Progenitor cell of endocrine pancreas (in vitro differentiated cells): ENCODE data around the gene DNAJC17. TPM values are rescaled to one million over a fixed set of nuclear protein-coding genes. Genes with fewer than 3 reads are reported as not detected.

ENCODE experiments used
- DNase-seq: peaks from one replicate; pipeline ENCODE4 v3.0.0; 2021; ENCODE audit warnings: low spot score; ENCODE audit not compliant: unreplicated experiment
- H3K27ac Mint-ChIP-seq: 2 replicates; pipeline ENCODE4 v1.8.0; 2021; ENCODE audit warnings: mild to moderate bottlenecking, moderate library complexity, mixed read lengths
- H3K27me3 Mint-ChIP-seq: 2 replicates; pipeline ENCODE4 v1.8.0; 2021; ENCODE audit warnings: mixed read lengths
- H3K36me3 Mint-ChIP-seq: 2 replicates; pipeline ENCODE4 v1.8.0; 2022; ENCODE audit warnings: mixed read lengths; ENCODE audit not compliant: insufficient read depth
- H3K4me1 Mint-ChIP-seq: 2 replicates; pipeline ENCODE4 v1.8.0; 2021; ENCODE audit warnings: low read depth, mixed read lengths
- H3K4me3 Mint-ChIP-seq: 2 replicates; pipeline ENCODE4 v1.8.0; 2021; ENCODE audit warnings: low read depth, mild to moderate bottlenecking, moderate library complexity, mixed read lengths
- H3K9me3 Mint-ChIP-seq: 2 replicates; pipeline ENCODE4 v1.8.0; 2021; ENCODE audit warnings: low read depth, mixed read lengths
- CTCF ChIP-seq: fragments of 200-600 bp; sonication (generic); IDR thresholded peaks from one replicate; pipeline ENCODE4 v1.5.0; 2021; ENCODE audit warnings: antibody characterized with exemption, mild to moderate bottlenecking; ENCODE audit not compliant: unreplicated experiment
- total RNA-seq: library from RNA; stranded (reverse); gene quantifications from 2 replicates; pipeline ENCODE4 v1.2.1, GENCODE V29; 2021

The DNAJC17 gene
- total RNA-seq, 1 donor from 2014 or later: 41.0 TPM

DNA sequence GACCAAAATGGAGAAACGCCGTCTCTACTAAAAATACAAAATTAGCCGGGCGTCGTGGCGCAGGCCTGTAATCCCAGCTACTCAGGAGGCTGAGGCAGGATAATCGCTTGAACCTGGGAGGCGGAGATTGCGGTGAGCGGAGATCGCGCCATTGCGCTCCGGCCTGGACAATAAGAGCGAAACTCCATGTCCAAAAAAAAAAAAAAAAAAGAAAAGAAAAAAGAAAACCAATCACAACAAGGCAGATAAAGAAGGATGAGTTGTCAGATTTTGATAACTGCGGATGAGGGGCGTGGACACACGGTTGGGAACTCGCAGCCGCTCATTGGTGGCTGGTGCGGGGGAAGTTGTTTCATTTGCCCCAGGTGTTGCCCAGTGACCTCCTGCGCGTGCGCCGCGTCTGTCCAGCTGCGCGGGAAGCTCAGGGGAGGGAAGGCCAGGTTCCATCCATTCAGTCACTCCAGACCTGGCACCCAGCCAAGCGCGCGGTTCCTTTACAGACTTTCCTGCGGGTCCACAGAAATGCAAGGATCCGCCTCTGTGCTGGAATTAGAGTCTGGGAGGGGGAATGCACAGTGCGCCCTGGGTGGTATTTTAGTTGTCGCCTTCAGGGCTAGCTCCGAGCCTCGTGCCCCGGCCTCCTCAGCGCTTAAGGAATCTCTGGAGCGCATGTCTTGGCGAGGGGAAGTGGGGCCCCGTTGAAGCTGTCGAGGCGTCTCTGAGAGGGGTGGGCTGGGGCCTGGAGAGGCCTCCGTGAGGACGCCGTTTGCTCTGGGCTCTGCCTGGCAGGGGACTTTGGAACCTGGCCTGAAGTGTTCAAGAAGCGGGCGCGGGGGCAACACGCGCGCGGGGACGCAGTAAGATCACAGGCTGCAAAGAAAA lies 44.1 kb downstream of the DNAJC17 start:
- Mint-ChIP-seq H3K27ac (peak overlapping the region; percentile 96), H3K36me3 (no peaks in the 10 kb centered on the region), H3K9me3 (no peaks in the 10 kb centered on the region), H3K4me1 (peaks cover 11% of the 10 kb centered on the region), H3K27me3 (no peaks in the 10 kb centered on the region), H3K4me3 (peak overlapping the region; percentile 79)
- no peak for DNase-seq
- no peak for TF ChIP-seq CTCF

- H3K27me3 Mint-ChIP-seq: no peaks in the 10 kb centered on the region
- TF ChIP-seq CTCF: no peak
- H3K27ac Mint-ChIP-seq: no peak overlapping the region
- no peaks in the 10 kb centered on the region for H3K9me3 Mint-ChIP-seq
- no peak overlapping the region for H3K4me3 Mint-ChIP-seq
- no peaks in the 10 kb centered on the region for H3K36me3 Mint-ChIP-seq
- no peak for DNase-seq
- H3K4me1 Mint-ChIP-seq: peaks cover 7% of the 10 kb centered on the region
Measured at GRCh38 chr15:40759961-40760360, 47.3 kb downstream of the DNAJC17 start.

DNA sequence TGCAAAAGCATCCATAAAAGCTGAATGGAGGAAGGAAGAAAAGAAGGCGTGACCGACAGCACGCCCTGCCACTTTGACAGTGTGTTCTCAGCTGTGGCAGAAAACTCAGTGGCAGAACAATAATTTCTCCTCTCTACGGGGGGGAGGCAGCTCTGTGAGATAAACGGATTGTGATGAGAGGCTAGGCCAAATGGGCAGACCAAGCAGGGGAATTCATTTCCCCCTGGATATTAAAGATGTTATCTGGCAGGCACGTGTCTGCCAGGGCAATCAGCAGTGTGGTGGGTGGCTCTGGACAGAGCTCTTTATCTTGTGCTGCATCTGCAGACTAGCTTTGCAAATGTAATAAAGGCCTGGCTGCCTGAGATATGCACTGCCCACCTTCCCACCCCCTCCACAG lies 50.3 kb downstream of the DNAJC17 start:
- no peaks in the 10 kb centered on the region for H3K27me3 Mint-ChIP-seq
- no peak for DNase-seq
- H3K27ac Mint-ChIP-seq: peak overlapping the region; percentile 75
- peaks cover 1% of the 10 kb centered on the region for H3K36me3 Mint-ChIP-seq
- H3K4me3 Mint-ChIP-seq: peak overlapping the region; percentile 49
- TF ChIP-seq CTCF: no peak
- H3K4me1 Mint-ChIP-seq: peaks cover 9% of the 10 kb centered on the region
- no peaks in the 10 kb centered on the region for H3K9me3 Mint-ChIP-seq

DNA sequence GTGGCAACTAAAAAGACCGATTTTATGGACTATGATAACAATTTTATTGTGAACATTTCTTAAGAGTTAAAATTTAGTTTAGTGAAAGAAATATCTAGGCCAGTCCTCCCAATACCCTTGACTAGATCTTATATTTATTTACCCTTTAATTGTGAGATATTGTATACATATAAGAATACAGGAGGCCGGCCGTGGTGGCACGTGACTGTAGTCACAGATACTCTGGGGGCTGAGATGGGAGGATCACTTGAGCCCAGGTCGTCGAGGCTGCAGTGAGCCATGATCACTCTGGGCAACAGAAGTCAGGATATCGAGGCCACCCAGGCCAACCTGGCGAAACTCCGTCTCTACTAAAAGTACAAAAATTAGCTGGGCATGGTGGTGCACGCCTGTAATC lies 51.5 kb downstream of the DNAJC17 start:
- H3K9me3 Mint-ChIP-seq: no peaks in the 10 kb centered on the region
- TF ChIP-seq CTCF: no peak
- H3K27ac Mint-ChIP-seq: peak overlapping the region; percentile 99
- no peak for DNase-seq
- H3K36me3 Mint-ChIP-seq: peaks cover 1% of the 10 kb centered on the region
- no peaks in the 10 kb centered on the region for H3K27me3 Mint-ChIP-seq
- H3K4me1 Mint-ChIP-seq: peaks cover 9% of the 10 kb centered on the region
- peak overlapping the region; percentile 93 for H3K4me3 Mint-ChIP-seq

- DNase-seq: peak; percentile 90
- Mint-ChIP-seq H3K27me3 (no peaks in the 10 kb centered on the region), H3K27ac (peak within 1 kb of the TSS; percentile 99), H3K4me1 (peaks cover 9% of the 10 kb centered on the region), H3K9me3 (no peaks in the 10 kb centered on the region), H3K36me3 (peaks cover 1% of the 10 kb centered on the region), H3K4me3 (peak within 1 kb of the TSS; percentile 93)
- no peak for TF ChIP-seq CTCF
Measured at GRCh38 chr15:40754883-40755811, 52.1 kb downstream of the DNAJC17 start, which contains the start of gene RMDN3. TSS of gene RMDN3 (minus strand) at chr15:40755254. CDS start at chr15:40754783, 471 bp downstream.
